Right atrium auricular region (tissue), 2 donors: ENCODE results near the gene ADCY2. TPM values are rescaled to one million over a fixed set of nuclear protein-coding genes. Genes with fewer than 3 reads are reported as not detected.

Experiments
- DNase-seq: peaks from one replicate; pipeline ENCODE4 v3.0.0-alpha.2; 2019; ENCODE audit warnings: low spot score
- H3K27ac ChIP-seq, 2 donors: fragments of 200-600 bp; sonication (generic); 1 replicate in 1 of 2; 2 replicates in 1 of 2; pipeline ENCODE4 v1.5.1; 2016 to 2019
- H3K27me3 ChIP-seq, 2 donors: fragments of 200-600 bp; sonication (generic); one replicate each; pipeline versions ENCODE4 v1.5.1 to v1.6.0; 2017 to 2019
- H3K36me3 ChIP-seq: fragments of 200-600 bp; sonication (generic); one replicate; pipeline ENCODE4 v1.5.1; 2016
- H3K4me1 ChIP-seq, 2 donors: fragments of 200-600 bp; sonication (generic); one replicate each; pipeline versions ENCODE4 v1.5.1 to v1.6.0; 2017 to 2019
- H3K4me3 ChIP-seq, 2 donors: fragments of 200-600 bp; sonication (generic); 1 replicate in 1 of 2; 2 replicates in 1 of 2; pipeline ENCODE4 v1.5.1; 2017 to 2019; ENCODE audit warnings: mild to moderate bottlenecking in 1 of 2, moderate library complexity in 1 of 2
- H3K9me3 ChIP-seq, 2 donors: fragments of 200-600 bp; sonication (generic); one replicate each; pipeline ENCODE4 v1.5.1; 2019
- CTCF ChIP-seq, 2 donors: fragments of 200-600 bp; sonication (generic); IDR thresholded peaks; one replicate each; pipeline ENCODE4 v1.5.1; 2019; ENCODE audit warnings: antibody characterized with exemption in 2 of 2
- total RNA-seq, 2 donors: library from RNA; depleted of rRNA; stranded (reverse); fragments of >200 nt; gene quantifications; one replicate each; pipeline ENCODE4 v1.1.0, GENCODE V29; 2016

ADCY2 gene
- total RNA-seq, 2 donors from 2014 or later = 3.3 TPM; not detected in 1

GRCh38 chr5:7845557-7845956 lies 449.6 kb downstream of the ADCY2 start:
- Histone ChIP-seq H3K36me3 (no peaks in the 10 kb centered on the region), H3K4me3 (no peak overlapping the region), H3K9me3 (no peaks in the 10 kb centered on the region), H3K4me1 (peaks cover 0 to 13% of the 10 kb centered on the region in 2 donors), H3K27me3 (peaks cover 4% of the 10 kb centered on the region in 2 donors), H3K27ac (no peak overlapping the region)
- no peak for TF ChIP-seq CTCF (IDR thresholded peaks at IDR 0.05)
- DNase-seq = no peak

GRCh38 chr5:7846327-7846726 lies 450.4 kb downstream of the ADCY2 start:
- Histone ChIP-seq H3K27ac (no peak overlapping the region), H3K36me3 (no peaks in the 10 kb centered on the region), H3K27me3 (peaks cover 4% of the 10 kb centered on the region in 2 donors), H3K9me3 (no peaks in the 10 kb centered on the region), H3K4me1 (peaks cover 0 to 20% of the 10 kb centered on the region in 2 donors), H3K4me3 (no peak overlapping the region)
- TF ChIP-seq CTCF (IDR thresholded peaks at IDR 0.05) = no peak
- DNase-seq = no peak

- Histone ChIP-seq H3K9me3 (no peaks in the 10 kb centered on the region), H3K27me3 (peaks cover 4% of the 10 kb centered on the region in 2 donors), H3K4me3 (no peak overlapping the region), H3K4me1 (peaks cover 0 to 23% of the 10 kb centered on the region in 2 donors), H3K36me3 (no peaks in the 10 kb centered on the region), H3K27ac (no peak overlapping the region)
- no peak for TF ChIP-seq CTCF (IDR thresholded peaks at IDR 0.05)
- no peak for DNase-seq
Measured at GRCh38 chr5:7848296-7848695, 452.4 kb downstream of the ADCY2 start.

- H3K36me3 ChIP-seq = no peaks in the 10 kb centered on the region
- no peak overlapping the region for H3K27ac ChIP-seq
- H3K4me1 ChIP-seq = peaks cover 0 to 23% of the 10 kb centered on the region in 2 donors
- H3K9me3 ChIP-seq = no peaks in the 10 kb centered on the region
- H3K27me3 ChIP-seq = peaks cover 4% of the 10 kb centered on the region in 2 donors
- H3K4me3 ChIP-seq = peak overlapping the region; percentile 34 to 56
- DNase-seq = no peak
- TF ChIP-seq CTCF (IDR thresholded peaks at IDR 0.05) = peak in 1 of 2 donors; percentile 37
Measured at GRCh38 chr5:7849681-7850394, 453.9 kb downstream of the ADCY2 start.

- Histone ChIP-seq H3K36me3 (no peaks in the 10 kb centered on the region), H3K9me3 (no peaks in the 10 kb centered on the region), H3K4me3 (peak within 1 kb of the TSS; percentile 34 to 56), H3K4me1 (peaks cover 0 to 23% of the 10 kb centered on the region in 2 donors), H3K27me3 (peaks cover 4% of the 10 kb centered on the region in 2 donors), H3K27ac (peak within 1 kb of the TSS in 1 of 2 donors; percentile 5)
- peak in 1 of 2 donors; percentile 32 for TF ChIP-seq CTCF (IDR thresholded peaks at IDR 0.05)
- DNase-seq = no peak
Measured at GRCh38 chr5:7850395-7851239, 454.7 kb downstream of the ADCY2 start, which contains the start of gene CFAP90. CFAP90 (minus strand) TSS chr5:7851133; CDS start chr5:7851021, 112 bp downstream.
